H1 (cell line): Measurements from ENCODE around the gene LPP. TPM values are rescaled to one million over a fixed set of nuclear protein-coding genes. Genes with fewer than 3 reads are reported as not detected.

Source experiments
- CTCF ChIA-PET: fragments of 300-600 bp; sonication (Branson Sonifier 250); formaldehyde crosslinking; loops from one replicate; lab custom pipeline; 2021; ENCODE audit not compliant: partially characterized antibody; lab: Charles Lee
- POLR2A ChIA-PET: fragments of 300-600 bp; sonication (Branson Sonifier 250); formaldehyde crosslinking; loops from one replicate; lab custom pipeline; 2021; ENCODE audit warnings: inconsistent platforms; ENCODE audit not compliant: partially characterized antibody; lab: Charles Lee
- DNase-seq, 2 experiments: peaks; one replicate each; pipeline versions ENCODE4 v3.0.0 to v3.0.0-alpha.2; 2010 to 2022; ENCODE audit warnings: low spot score in 2 of 2, low read depth in 1 of 2, mixed read lengths in 1 of 2
- FAIRE-seq: peaks from 2 replicates; lab custom pipeline; 2011; peaks lifted over from hg19 to GRCh38; lab: Jason Lieb, UNC
- H2AFZ ChIP-seq: 2 replicates; pipeline ENCODE4 v1.8.1; 2012; ENCODE audit warnings: low read length, inconsistent platforms
- H2AK5ac ChIP-seq: 2 replicates; pipeline ENCODE4 v1.6.1; 2013; ENCODE audit warnings: low read depth, low read length
- H2BK120ac ChIP-seq: replicated peaks from 2 replicates; pipeline ENCODE3; 2013; ENCODE audit warnings: low read depth, low read length, inconsistent platforms
- H2BK12ac ChIP-seq: 2 replicates; pipeline ENCODE4 v1.6.1; 2013; ENCODE audit warnings: low read depth, low read length
- H2BK15ac ChIP-seq: 2 replicates; pipeline ENCODE4 v1.6.1; 2013; ENCODE audit warnings: low read length
- H2BK20ac ChIP-seq: 2 replicates; pipeline ENCODE4 v1.6.1; 2013; ENCODE audit warnings: low read length
- H2BK5ac ChIP-seq: 2 replicates; pipeline ENCODE4 v1.6.1; 2013; ENCODE audit warnings: low read depth, low read length
- H3K14ac ChIP-seq: 2 replicates; pipeline ENCODE4 v1.6.1; 2013; ENCODE audit warnings: inconsistent platforms; ENCODE audit not compliant: insufficient read length
- H3K18ac ChIP-seq: 2 replicates; pipeline ENCODE4 v1.6.1; 2013; ENCODE audit warnings: low read length; ENCODE audit errors: extremely low read depth
- H3K23ac ChIP-seq: 2 replicates; pipeline ENCODE4 v1.6.1; 2013; ENCODE audit warnings: inconsistent platforms; ENCODE audit not compliant: insufficient read length
- H3K23me2 ChIP-seq: 2 replicates; pipeline ENCODE4 v1.6.1; 2013; ENCODE audit warnings: low read depth, low read length
- H3K27ac ChIP-seq: 2 replicates; pipeline ENCODE4 v1.6.1; 2011; ENCODE audit warnings: low read depth, low read length, inconsistent platforms
- H3K27me3 ChIP-seq, 4 experiments: replicated peaks in 1 of 4; 1 replicate in 1 of 4; 2 replicates in 3 of 4; pipeline versions ENCODE4 v1.6.1 to v1.8.1; 2011 to 2013; ENCODE audit warnings: low read length in 3 of 4, mild to moderate bottlenecking in 3 of 4, inconsistent platforms in 2 of 4, mixed read lengths in 2 of 4, moderate library complexity in 1 of 4; ENCODE audit not compliant: control insufficient read depth in 3 of 4, insufficient read depth in 3 of 4; ENCODE audit errors: extremely low read depth in 1 of 4
- H3K36me3 ChIP-seq, 4 experiments: 2 replicates each; pipeline versions ENCODE4 v1.6.1 to v1.8.1; 2011 to 2013; ENCODE audit warnings: mild to moderate bottlenecking in 4 of 4, low read length in 3 of 4, moderate library complexity in 2 of 4, control low read depth in 1 of 4, inconsistent platforms in 1 of 4; ENCODE audit not compliant: insufficient read depth in 4 of 4, control insufficient read depth in 2 of 4
- H3K4ac ChIP-seq: replicated peaks from 2 replicates; pipeline ENCODE3; 2013; ENCODE audit warnings: low read length, low read depth, mixed read lengths, inconsistent platforms; ENCODE audit not compliant: insufficient read length
- H3K4me1 ChIP-seq, 4 experiments: replicated peaks in 1 of 4; 1 replicate in 1 of 4; 2 replicates in 3 of 4; pipeline versions ENCODE4 v1.6.1 to v1.8.1; 2011 to 2013; ENCODE audit warnings: low read length in 3 of 4, inconsistent platforms in 2 of 4, mixed read lengths in 1 of 4; ENCODE audit not compliant: insufficient read depth in 4 of 4, control insufficient read depth in 3 of 4
- H3K4me2 ChIP-seq, 2 experiments: 2 replicates each; pipeline versions ENCODE4 v1.6.1 to v1.8.1; 2011 to 2013; ENCODE audit warnings: low read depth in 2 of 2, low read length in 2 of 2, control low read depth in 1 of 2, inconsistent platforms in 1 of 2, mild to moderate bottlenecking in 1 of 2; ENCODE audit not compliant: insufficient read depth in 1 of 2
- H3K4me3 ChIP-seq, 4 experiments: fragments of 200-600, 300-600 bp in 1 of 4; sonication (generic), shearing (Covaris generic), sonication (Bioruptor Twin) in 1 of 4; 2 replicates each; pipeline versions ENCODE4 v1.5.1 to v1.8.1; 2011 to 2016; ENCODE audit warnings: low read length in 4 of 4, low read depth in 3 of 4, control low read depth in 2 of 4, inconsistent platforms in 2 of 4, mild to moderate bottlenecking in 2 of 4, mixed read lengths in 1 of 4, moderate library complexity in 1 of 4; ENCODE audit not compliant: insufficient read depth in 2 of 4; ENCODE audit errors: extremely low read depth in 1 of 4
- H3K56ac ChIP-seq: replicated peaks from 2 replicates; pipeline ENCODE3; 2013; ENCODE audit warnings: low read depth, mild to moderate bottlenecking, mixed read lengths, low read length, inconsistent platforms; ENCODE audit not compliant: insufficient read length
- H3K79me1 ChIP-seq: 2 replicates; pipeline ENCODE4 v1.6.1; 2013; ENCODE audit warnings: low read depth, low read length, control low read depth
- H3K79me2 ChIP-seq, 2 experiments: 2 replicates each; pipeline versions ENCODE4 v1.6.1 to v1.8.1; 2012 to 2013; ENCODE audit warnings: low read length in 2 of 2, mild to moderate bottlenecking in 2 of 2, inconsistent platforms in 1 of 2; ENCODE audit not compliant: insufficient read depth in 2 of 2, control insufficient read depth in 1 of 2
- H3K9ac ChIP-seq, 4 experiments: replicated peaks in 1 of 4; 1 replicate in 1 of 4; 2 replicates in 3 of 4; pipeline versions ENCODE4 v1.6.1 to v1.8.1; 2011 to 2013; ENCODE audit warnings: low read depth in 3 of 4, low read length in 3 of 4, control low read depth in 2 of 4, mild to moderate bottlenecking in 2 of 4, moderate library complexity in 2 of 4, inconsistent platforms in 1 of 4; ENCODE audit errors: extremely low read depth in 1 of 4
- H3K9me3 ChIP-seq, 2 experiments: 2 replicates each; pipeline versions ENCODE4 v1.6.1 to v1.8.1; 2012 to 2013; ENCODE audit warnings: mild to moderate bottlenecking in 2 of 2, moderate library complexity in 2 of 2, control low read depth in 1 of 2, inconsistent platforms in 1 of 2, low read depth in 1 of 2, low read length in 1 of 2, mixed read lengths in 1 of 2; ENCODE audit not compliant: insufficient read depth in 2 of 2
- H4K20me1 ChIP-seq, 2 experiments: replicated peaks in 1 of 2; 2 replicates each; pipeline versions ENCODE3 to v1.8.1; 2011 to 2013; ENCODE audit warnings: inconsistent platforms in 2 of 2, low read length in 2 of 2, mild to moderate bottlenecking in 1 of 2; ENCODE audit not compliant: insufficient read depth in 2 of 2, control insufficient read depth in 1 of 2
- H4K5ac ChIP-seq: 2 replicates; pipeline ENCODE4 v1.6.1; 2013; ENCODE audit warnings: low read length, low read depth, mixed read lengths, inconsistent platforms; ENCODE audit not compliant: insufficient read length
- H4K8ac ChIP-seq: 2 replicates; pipeline ENCODE4 v1.8.0; 2013; ENCODE audit warnings: mild to moderate bottlenecking, moderate library complexity, low read length, inconsistent platforms; ENCODE audit not compliant: insufficient read depth; ENCODE audit errors: extremely low read depth
- H4K91ac ChIP-seq: replicated peaks from 2 replicates; pipeline ENCODE3; 2013; ENCODE audit warnings: low read length, mixed read lengths, inconsistent platforms; ENCODE audit not compliant: insufficient read length
- BACH1 ChIP-seq: IDR thresholded peaks from 2 replicates; pipeline ENCODE4 v1.6.1; 2012; ENCODE audit warnings: low read length, improper control_type of control experiment
- BCL11A ChIP-seq, 2 experiments: IDR thresholded peaks; one replicate each; pipeline ENCODE4 v1.6.1; 2011; ENCODE audit warnings: low read depth in 2 of 2, low read length in 2 of 2, mild to moderate bottlenecking in 2 of 2
- CEBPB ChIP-seq: IDR thresholded peaks from 2 replicates; pipeline ENCODE4 v1.6.1; 2012; ENCODE audit warnings: low read depth, low read length
- CHD1 ChIP-seq: IDR thresholded peaks from 2 replicates; pipeline ENCODE4 v1.6.1; 2012; ENCODE audit warnings: low read depth, low read length, improper control_type of control experiment
- CHD2 ChIP-seq: IDR thresholded peaks from 2 replicates; pipeline ENCODE4 v1.6.1; 2012; ENCODE audit warnings: low read length, improper control_type of control experiment
- CTBP2 ChIP-seq: IDR thresholded peaks from 2 replicates; pipeline ENCODE4 v1.7.0; 2011; ENCODE audit warnings: borderline replicate concordance, mild to moderate bottlenecking, moderate library complexity, mixed read lengths, low read length; ENCODE audit not compliant: insufficient read depth, insufficient read length
- EP300 ChIP-seq, 2 experiments: IDR thresholded peaks; 1 replicate in 1 of 2; 2 replicates in 1 of 2; pipeline ENCODE4 v1.6.1; 2011 to 2012; ENCODE audit warnings: low read depth in 2 of 2, low read length in 2 of 2, mild to moderate bottlenecking in 2 of 2, borderline replicate concordance in 1 of 2, inconsistent platforms in 1 of 2, moderate library complexity in 1 of 2
- FOSL1 ChIP-seq: IDR thresholded peaks from 2 replicates; pipeline ENCODE4 v1.6.1; 2011; ENCODE audit warnings: mild to moderate bottlenecking, low read depth, low read length, moderate library complexity; ENCODE audit not compliant: insufficient read depth
- MAFK ChIP-seq: IDR thresholded peaks from 2 replicates; pipeline ENCODE4 v1.6.1; 2012; ENCODE audit warnings: low read depth, mild to moderate bottlenecking, improper control_type of control experiment, low read length
- POLR2A ChIP-seq, 2 experiments: IDR thresholded peaks; 1 replicate in 1 of 2; 2 replicates in 1 of 2; pipeline ENCODE4 v1.6.1; 2011; ENCODE audit warnings: low read depth in 2 of 2, low read length in 2 of 2, mild to moderate bottlenecking in 2 of 2; ENCODE audit errors: control extremely low read depth in 1 of 2
- SIRT6 ChIP-seq: IDR thresholded peaks from one replicate; pipeline ENCODE4 v1.7.1; 2012; ENCODE audit warnings: low read length, inconsistent platforms
- SIX5 ChIP-seq: IDR thresholded peaks from 2 replicates; pipeline ENCODE4 v1.6.1; 2011; ENCODE audit warnings: mild to moderate bottlenecking, low read depth, low read length
- SP1 ChIP-seq: IDR thresholded peaks from 2 replicates; pipeline ENCODE4 v1.6.1; 2011; ENCODE audit warnings: low read depth, low read length
- polyA plus RNA-seq, 7 experiments: library from polyadenylated mRNA; depleted of rRNA in 3 of 7; stranded (reverse) in 5 of 7; unstranded in 2 of 7; fragments of >200 nt in 5 of 7; fragments of 200-250 nt in 2 of 7; gene quantifications; 1 replicate in 5 of 7; 2 replicates in 1 of 7; 4 replicates in 1 of 7; pipeline versions ENCODE4 v1.2.1 to v1.2.3, GENCODE V29; 2011 to 2013; ENCODE audit warnings: missing spikeins in 2 of 7, mixed read lengths in 2 of 7
- total RNA-seq: library from RNA; stranded (reverse); fragmentation: NEBNext Ultra II Directional; extraction: Animal tissue kit (Norgen Biotek cat#: 25700); gene quantifications from 2 replicates; pipeline ENCODE4 v1.2.1, GENCODE V29; 2021

The LPP gene
- total and polyA plus RNA-seq, 2 of the 8 experiments (the other 6 are each of a cell fraction or from before 2014, with no cell fraction given): 10.0 to 53.3 TPM

- Histone ChIP-seq H3K23ac (no peak overlapping the region), H3K36me3 (no peaks in the 10 kb centered on the region), H3K14ac (no peak overlapping the region), H3K4me1 (no peaks in the 10 kb centered on the region), H2BK12ac (no peak overlapping the region), H4K8ac (no peak overlapping the region), H4K91ac (no peak overlapping the region), H3K4me2 (no peak overlapping the region), H3K9me3 (no peaks in the 10 kb centered on the region), H3K79me1 (no peaks in the 10 kb centered on the region), H3K27ac (no peak overlapping the region), H2BK120ac (no peak overlapping the region), H3K18ac (no peak overlapping the region), H3K79me2 (no peaks in the 10 kb centered on the region), H3K4me3 (no peak overlapping the region), H2BK15ac (no peak overlapping the region), H4K5ac (no peak overlapping the region), H3K27me3 (no peaks in the 10 kb centered on the region), H2BK5ac (no peak overlapping the region), H2BK20ac (no peak overlapping the region), H3K23me2 (no peaks in the 10 kb centered on the region), H3K9ac (no peak overlapping the region), H2AK5ac (no peak overlapping the region), H2AFZ (no peak overlapping the region), H3K56ac (no peak overlapping the region), H4K20me1 (no peaks in the 10 kb centered on the region), H3K4ac (no peak overlapping the region)
- POLR2A ChIA-PET: no interaction called here
- FAIRE-seq (no peak), DNase-seq (no peak)
- no peak for TF ChIP-seq POLR2A (IDR thresholded peaks at IDR 0.05; ENCODE audit: control extremely low read depth in 1 of 2, low read depth in 2 of 2, low read length in 2 of 2)
- no peak for TF ChIP-seq CHD1
- TF ChIP-seq SP1: no peak
- no peak for TF ChIP-seq CHD2
- no peak for TF ChIP-seq MAFK
- no peak for TF ChIP-seq SIRT6
- no peak for TF ChIP-seq FOSL1
- no peak for TF ChIP-seq BCL11A (IDR thresholded peaks at IDR 0.05; ENCODE audit: low read depth in 2 of 2, low read length in 2 of 2)
- TF ChIP-seq CEBPB: no peak
- TF ChIP-seq SIX5: no peak
- no peak for TF ChIP-seq BACH1
- no peak for TF ChIP-seq CTBP2
- no peak for TF ChIP-seq EP300 (IDR thresholded peaks at IDR 0.05; ENCODE audit: borderline replicate concordance in 1 of 2, low read depth in 2 of 2, low read length in 2 of 2)
- CTCF ChIA-PET: interaction anchor here (0.5 kb wide), 1 partner anchor 133 kb away, joined by 3 read pairs; no protein-coding TSS in a partner anchor
These were observed 436.6 kb downstream of the LPP start for GRCh38 chr3:188590557-188590956.
